GM21786 (cell line): ENCODE data around the gene STIM2.
"Not testable (repeated sequence)": the region's sequence is repeated elsewhere in the genome, so short reads cannot be mapped to it uniquely, and the experiment has no call there.

ENCODE experiments used
- ATAC-seq: cut with Tn5 transposase; IDR thresholded peaks from one replicate; pipeline ENCODE4 v1.9.1; 2021; ENCODE audit not compliant: unreplicated experiment

STIM2 gene

DNA sequence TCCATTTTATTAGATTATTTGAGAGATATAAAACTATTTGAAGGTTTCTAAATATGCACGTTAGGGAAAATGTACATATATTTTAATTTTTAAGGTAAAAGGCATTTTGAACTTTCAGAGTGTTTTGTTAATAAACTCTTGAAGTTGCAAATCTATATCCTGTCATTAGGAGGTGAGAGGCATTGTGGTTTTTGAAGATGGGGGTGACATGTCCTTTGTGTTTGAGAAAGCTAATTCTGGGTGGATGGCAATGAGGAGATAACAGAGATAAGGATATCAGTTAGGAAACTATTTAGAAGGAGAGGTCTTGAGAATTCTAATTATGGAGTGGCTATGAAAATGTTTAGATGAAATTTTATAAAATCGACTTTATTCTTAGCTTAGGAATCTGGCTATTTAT lies 6.1 kb downstream of the STIM2 start:
- ATAC-seq = no peak

DNA sequence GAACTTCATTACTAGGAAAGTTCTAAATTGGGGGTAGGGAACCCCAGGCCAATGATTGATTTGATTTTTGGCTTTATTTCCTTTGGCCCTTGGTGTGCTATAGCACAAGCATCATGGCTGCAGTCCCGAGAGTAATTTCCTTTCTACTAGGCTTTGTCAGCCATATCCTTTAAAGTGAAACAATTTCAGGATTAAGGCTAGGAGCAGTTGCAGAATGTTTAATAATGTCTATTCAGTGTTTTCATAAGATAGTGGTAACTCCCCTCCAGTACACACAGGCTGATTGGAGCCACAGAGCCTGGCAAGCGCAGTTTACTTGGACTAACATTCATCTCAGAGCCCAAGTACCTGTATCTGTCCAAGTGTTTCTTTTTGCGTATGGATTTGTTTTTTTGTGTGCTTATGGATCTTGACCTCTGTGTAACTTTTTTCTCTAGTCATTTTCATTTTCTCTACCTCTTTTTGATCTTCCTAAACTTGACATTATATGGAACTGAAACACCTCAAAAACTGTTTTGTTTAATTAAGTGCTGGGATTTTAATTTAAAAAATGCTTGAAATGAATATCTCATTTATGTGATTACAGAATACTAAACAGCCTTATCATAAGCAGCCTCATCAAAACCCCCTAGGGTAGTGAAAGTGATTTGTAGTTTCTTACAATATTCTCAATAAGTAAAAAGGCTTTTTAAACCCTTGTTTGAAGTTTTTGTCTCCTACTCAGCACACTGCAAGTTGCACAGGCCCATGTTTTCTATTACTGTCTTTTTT lies 7.5 kb downstream of the STIM2 start:
- ATAC-seq = no peak

DNA sequence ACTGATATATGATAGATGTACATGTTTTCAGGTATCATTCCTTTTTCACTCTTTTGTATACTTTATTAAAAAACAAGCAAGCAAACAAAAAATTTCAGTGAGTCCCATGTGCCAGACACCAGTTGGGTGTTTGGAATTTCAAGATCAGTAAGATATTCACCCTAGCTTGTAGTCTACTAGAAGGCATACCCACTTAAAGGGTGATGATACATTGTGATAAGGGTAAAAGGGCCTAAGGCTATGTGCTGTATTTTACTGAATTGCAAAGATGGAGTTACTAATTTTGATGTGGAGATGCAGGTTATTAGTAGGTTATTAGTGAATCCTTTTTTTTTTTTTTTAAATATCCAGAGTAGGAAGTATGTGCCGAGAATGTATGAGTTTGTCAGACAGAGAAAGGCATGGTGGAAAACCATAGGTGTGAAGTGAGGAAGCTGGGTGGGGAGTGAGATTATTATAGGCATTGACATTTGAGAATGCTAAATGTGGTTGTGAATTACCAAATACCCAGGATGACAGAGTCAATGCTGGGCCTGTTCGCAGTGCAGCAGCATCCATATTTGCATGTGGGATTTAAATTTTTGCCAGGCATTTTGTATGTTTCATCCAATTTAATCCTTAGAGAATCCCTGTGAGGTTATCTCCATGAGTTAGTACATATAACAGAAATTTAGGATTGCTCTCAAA lies 10.1 kb downstream of the STIM2 start:
- ATAC-seq = no peak

DNA sequence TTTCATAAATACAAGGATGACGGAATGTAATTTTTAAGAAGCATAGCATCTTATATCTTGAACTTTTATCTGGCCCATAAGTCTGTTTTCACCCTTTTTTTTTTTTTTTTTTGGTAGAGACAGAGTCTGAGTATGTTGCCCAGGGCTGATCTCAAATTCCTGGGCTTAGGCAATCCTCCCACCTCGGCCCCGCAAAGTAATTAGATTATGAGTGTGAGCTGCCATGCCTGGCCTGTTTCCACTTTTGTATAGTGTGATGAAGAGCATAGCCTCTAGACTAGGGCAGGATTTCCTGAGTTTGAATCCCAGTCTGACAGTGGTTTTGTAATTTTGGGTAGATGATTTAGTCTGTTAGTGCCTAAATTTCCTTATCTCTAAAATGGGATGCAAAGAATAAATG lies 11.0 kb downstream of the STIM2 start:
- no peak for ATAC-seq

DNA sequence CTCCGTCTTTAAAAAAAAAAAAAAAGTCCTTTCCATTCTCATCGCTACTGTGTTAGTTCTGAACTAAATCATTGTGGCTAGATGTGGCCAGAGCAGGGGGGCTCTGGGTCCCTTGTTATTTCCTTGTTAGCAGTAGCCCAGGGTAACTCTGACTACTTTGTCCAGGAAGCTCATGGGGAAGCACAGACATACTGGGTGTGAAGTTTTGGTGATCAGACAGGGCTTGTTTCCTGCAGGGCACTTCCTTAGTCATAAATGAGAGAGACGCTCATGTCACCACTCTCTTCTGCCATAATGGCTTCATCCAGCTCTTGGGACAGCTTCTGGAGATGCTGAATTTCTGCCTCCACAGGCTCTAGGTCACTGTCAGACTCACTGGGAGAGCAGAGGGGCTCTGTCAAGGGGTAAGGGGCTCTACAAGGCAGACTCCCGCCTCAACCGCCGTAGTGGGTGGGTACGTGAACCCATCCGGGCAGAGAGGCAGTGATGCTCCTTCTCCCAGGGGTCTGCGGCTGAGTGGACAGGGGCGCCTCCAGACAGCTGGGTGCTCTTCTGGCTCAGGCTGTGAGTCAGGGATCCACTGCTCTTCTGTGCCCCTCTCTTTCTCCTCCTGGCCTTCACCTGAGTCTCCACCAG lies 12.9 kb downstream of the STIM2 start:
- ATAC-seq = peak; percentile 89

DNA sequence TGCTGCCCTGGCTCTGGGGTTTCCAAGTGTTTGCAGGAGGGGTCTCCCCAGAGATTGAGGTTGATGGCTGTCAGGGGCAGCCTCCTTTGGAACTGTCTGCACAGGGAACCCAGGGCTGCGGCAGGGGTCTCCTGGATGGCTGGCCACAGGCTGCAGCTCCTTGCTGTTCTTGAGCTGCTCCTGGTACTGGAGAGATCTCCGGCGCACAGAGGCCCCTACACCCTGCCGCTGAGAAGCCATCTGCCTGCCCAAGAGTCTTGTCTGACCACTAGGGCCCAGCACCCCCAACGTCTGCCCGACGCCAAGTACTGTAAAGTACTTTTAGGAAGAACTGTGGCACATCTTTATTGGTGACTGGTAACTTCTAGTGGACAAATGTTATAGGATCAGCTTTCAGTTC lies 13.5 kb downstream of the STIM2 start:
- ATAC-seq = no peak

DNA sequence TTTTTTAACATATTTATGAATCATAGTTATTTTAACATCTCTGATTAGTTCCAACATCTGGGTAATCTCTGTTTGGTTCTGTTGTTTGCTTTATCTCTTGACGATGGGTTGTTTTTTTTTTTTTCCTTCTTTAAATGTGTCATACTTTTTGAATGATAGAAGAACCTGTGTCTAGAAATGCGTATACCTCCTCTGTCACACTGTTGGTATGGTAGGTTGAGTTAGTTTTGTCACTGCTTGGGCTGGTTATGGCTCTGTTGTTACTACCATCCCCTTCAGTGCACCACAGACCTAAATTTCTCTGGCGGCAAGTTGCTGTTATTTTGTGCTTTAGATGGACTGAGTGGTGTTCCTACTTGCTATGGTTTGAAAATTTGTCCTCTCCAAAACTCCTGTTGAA lies 16.8 kb downstream of the STIM2 start:
- no peak for ATAC-seq

DNA sequence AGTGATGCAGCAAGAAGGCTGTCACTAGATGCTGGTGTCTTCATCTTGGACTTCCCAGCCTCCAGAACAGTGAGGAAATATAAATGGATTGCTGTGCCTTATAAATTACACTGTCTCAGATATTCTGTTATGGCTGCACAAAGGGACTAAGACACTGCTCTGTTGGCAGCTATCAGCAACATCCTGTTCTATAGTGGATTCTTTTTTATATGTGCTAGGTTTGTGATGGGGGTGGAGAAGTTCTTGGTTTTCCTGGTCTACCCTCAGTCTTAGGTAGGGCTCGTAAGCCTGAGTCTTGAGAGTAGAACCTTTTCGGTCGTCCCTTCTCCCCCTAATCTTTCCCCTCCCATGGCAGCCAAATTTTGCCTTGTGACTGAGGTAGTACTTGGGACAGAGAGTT lies 17.3 kb downstream of the STIM2 start:
- ATAC-seq = no peak

DNA sequence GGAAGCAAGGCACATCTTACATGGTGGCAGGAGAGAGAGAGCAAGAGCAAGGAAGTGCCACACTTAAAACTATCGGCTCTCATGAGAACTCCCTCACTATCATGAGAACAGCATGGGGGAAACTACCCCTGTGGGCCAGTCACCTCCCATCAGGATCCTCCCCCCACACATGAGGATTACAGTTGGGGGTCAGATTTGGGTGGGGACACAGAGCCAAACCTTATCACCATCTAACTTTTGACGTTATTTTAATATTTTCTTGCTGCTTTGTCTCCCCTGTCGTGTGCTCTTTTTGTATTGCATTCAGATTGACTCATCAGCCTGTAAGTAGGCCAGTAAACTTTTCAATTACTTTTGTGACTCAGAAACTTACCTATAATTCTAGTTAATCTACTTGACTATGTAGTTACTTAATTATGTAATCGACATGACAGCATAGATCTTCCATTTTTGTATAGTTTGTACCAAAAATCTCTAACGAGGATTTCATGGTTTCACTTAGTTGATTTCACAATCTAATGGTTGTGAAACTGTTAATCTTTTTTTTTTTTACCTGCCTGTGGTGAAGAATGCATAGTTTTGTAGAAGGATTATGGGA lies 18.3 kb downstream of the STIM2 start:
- no peak for ATAC-seq

DNA sequence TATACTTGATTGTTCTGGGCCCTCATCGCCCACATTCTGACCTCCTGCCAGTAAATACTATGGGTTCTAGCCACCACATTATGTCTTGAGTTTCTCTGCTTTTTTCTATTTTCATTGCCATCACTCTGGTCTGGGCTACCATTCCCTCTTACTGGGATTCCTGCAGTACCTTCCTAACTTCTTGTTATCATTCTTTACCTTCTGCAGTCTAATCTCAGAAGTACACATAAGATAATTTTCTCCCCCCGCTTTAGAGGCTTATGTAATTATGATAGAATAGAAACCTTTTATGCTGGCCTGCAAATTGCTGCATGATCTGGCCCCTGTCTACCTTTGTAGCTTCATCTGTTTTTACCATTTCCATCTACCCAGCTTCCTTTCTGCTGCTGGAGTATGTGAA lies 19.2 kb downstream of the STIM2 start:
- ATAC-seq = no peak

DNA sequence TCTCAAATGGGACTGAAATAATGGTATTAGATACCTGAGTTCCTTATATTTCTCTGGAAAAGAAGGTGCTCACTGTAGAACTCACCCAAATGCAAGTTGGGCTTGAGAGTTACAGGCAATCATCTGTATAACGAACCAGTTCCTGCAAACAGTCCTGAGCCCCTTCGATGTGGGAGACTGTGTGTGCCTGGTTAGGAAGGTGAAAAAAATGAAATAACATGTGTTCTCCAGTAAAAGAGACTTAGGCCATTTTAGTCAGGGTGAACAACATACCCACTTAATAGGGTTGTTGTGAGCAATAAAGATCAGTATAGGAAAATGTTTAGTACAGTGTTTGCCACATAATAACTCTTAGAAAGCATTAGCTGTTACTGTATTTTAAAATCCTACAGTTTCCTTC lies 23.4 kb downstream of the STIM2 start:
- ATAC-seq = no peak

DNA sequence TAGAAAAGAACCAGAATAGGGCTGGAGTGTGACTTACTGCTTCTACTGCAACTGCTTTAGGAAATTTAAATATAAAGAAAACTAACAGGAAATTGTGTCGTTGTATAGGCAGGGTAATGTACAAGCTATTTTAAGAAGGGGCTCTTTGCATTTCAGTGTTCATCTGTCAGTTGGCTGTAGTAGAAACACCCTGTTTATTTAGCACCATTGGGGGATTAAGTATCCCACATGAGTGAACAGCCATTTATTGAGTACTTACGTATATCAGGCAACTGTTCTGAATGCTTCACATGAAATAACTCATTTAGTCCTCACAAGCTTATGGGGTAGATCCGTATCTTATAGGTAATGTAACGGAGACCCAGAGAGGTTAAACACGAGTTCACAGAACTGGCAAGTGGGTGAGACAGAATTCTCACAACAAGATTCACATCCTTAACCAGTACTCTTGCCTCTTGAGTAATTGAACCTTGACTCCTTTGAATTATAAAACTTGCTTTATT lies 23.9 kb downstream of the STIM2 start:
- peak; percentile 54 for ATAC-seq

DNA sequence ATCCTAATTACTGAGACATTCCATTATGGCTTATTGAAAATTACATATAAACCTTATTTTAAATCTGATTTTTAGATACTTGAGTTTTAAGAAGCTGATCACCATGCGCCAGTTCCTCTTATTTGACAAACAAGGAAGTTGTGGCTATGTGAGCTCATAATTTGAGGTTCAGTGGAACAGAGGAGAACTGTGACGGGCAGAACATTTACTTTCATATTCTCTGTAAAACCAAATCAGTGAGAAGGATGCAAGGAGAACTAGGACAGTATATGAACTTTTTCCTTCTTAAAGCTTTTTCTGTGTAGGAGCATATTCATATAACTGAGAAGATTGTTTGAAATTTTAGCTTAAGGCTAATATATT lies 25.3 kb downstream of the STIM2 start:
- peak; percentile 83 for ATAC-seq

DNA sequence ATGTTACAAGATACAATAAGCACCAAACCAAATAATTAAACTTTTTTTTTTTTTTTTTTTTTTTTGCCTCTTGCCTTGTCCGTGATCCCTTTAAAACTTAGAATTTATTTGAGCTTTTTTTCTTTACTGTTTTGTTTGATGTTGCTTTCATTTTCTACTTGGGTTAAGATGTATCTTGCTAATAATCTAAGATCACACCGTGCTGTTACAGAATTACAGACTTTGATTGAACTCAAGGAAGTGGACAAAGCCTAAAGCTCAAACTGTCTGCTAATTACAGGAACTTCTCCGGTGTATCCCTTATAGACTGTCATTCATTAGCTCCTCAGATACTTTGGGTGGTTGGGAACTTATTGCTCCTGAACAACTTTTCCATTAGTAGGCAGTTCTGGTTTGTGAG lies 26.5 kb downstream of the STIM2 start:
- no peak for ATAC-seq

DNA sequence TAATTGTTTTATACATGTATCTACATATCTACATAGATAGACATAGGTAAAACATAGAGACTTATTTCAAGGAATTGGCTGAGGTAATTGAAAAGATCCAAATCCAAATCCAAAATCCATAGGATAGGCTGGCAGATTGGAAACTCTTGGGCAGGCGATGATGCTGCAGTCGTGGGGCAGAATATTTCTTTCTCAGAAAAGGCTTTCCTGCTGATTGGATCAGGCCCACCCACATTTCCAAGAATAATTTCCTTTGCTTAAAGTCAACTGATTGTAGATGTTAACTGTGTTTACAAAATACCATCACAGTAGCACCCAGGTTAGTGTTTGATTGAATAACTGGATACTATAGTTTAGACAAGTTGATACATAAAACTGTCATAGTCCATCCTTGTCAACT lies 27.2 kb downstream of the STIM2 start:
- no peak for ATAC-seq

DNA sequence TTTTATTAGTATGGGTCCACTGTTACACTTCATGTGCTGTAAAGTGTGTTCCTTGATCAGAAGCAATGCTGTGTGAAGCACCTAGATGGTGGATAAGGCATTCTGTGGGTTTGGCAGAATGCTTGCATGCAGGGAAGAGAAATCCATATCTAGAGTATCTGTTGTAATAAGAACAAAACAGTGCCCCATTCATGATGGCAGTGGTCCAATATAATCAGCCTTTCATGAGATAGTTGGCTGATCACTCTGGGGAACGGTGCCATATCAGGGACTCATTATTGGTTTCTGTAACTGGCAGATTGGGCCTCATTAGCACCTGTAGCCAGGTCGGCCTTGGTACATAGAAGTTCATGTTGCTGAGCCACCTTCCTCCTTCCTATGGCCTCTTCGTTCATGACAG lies 28.7 kb downstream of the STIM2 start:
- no peak for ATAC-seq

DNA sequence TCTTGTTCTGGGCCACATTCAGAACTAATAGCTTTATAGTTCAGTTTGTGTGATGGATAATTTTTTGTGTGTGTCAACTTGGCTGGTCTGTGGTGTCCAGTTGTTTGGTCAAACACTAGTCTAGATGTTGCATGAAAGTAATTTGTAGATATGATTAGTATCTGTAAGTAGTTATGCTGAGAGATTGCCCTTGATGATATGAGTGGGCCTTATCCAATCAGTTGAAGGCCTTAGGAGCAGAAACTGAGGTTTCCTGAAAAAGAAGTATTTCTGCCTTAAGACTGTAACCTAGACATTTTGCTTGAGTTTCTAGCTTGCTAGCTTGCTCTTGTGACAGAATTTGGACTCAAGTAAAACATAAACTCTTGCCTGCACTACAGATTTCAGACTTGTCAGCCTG lies 30.4 kb downstream of the STIM2 start:
- ATAC-seq = no peak

DNA sequence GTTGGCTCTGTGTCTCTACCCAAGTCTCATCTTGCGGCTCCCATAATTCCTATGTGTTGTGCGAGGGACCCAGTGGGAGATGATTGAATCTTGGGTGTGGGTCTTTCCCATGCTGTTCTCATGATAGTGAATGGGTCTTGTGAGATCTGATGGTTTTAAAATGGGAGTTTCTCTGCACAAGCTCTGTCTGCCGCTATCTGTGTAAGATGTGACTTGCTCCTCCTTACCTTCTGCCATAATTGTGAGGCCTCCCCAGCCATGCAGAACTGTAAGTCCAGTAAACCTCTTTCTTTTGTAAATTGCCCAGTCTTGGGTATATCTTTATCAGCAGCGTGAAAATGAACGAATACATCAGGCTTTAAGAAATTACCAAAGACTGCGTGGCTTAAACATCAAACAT lies 31.2 kb downstream of the STIM2 start:
- no peak for ATAC-seq

DNA sequence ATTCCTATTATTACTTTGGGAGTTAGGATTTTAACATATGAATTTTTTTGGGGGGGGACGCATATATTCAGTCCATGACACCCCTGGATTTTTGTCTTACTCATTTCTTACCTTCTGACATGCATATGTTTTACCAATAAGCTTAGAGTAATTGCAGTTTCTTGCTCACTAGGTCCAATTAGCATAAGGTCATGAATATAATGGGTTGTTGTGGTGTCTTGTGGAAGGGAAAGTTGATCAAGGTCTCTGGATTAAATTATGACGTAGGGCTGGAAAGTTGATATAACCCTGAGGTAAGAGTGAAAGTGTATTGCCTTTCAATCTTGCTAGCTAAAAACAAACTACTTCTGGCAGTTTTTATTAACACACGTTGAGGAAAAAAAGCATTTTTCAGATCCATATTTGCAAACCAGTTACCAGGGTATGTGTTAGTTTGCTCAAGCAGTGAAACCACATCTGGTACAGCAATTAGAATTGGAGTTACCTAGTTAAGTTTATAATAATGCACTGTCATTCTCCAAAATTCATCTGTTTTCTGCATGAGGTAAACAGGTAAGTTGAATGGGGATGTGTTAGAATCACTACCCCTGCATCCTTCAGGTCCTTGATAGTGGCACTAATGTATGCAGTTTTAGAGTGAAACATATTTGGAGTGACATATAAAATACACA lies 32.0 kb downstream of the STIM2 start:
- no peak for ATAC-seq

DNA sequence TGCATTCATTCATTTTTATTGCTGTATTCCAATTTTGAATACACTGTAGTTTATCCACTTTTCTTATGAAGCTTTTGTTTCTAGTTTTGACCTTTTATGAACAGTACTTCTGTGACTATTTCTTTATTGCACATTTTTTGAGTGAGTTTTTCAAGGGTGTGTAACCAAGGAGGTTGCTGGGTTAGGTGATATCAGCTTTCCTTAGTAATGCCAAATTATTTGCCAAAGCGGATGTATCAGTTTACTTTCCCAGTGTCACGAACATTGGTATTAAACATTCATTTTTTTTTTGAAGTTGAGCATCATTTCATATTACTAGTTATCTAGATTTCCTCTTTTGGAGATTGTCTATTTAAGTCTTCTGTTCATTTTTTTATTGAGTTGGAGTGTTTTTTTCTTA lies 32.9 kb downstream of the STIM2 start:
- no peak for ATAC-seq

DNA sequence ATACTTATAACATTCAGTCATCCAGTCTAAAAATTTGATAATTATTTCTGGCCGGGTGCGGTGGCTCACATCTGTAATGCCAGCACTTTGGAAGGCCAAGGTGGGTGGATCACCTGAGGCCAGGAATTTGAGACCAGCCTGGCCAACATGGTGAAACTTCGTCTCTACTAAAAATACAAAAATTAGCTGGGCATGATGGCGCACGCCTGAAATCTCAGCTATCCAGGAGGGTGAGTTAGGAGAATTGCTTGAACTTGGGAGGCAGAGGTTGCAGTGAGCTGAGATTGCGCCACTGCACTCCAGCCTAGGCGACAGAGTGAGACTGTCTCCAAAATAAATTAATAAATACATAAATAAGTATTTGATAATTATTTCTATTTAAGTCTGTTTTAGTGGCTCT lies 34.2 kb downstream of the STIM2 start:
- ATAC-seq = not testable (repeated sequence)
